HG03025 (cell line): ENCODE results near the gene COMP.

Experiments used
- ATAC-seq: cut with Tn5 transposase; IDR thresholded peaks from one replicate; pipeline ENCODE4 v1.9.1; 2021; ENCODE audit warnings: mild to moderate bottlenecking, moderate library complexity; ENCODE audit not compliant: unreplicated experiment, low FRiP score

Gene COMP

GRCh38 chr19:18771328-18772242, 19.5 kb downstream of the COMP start:
- no peak for ATAC-seq

DNA sequence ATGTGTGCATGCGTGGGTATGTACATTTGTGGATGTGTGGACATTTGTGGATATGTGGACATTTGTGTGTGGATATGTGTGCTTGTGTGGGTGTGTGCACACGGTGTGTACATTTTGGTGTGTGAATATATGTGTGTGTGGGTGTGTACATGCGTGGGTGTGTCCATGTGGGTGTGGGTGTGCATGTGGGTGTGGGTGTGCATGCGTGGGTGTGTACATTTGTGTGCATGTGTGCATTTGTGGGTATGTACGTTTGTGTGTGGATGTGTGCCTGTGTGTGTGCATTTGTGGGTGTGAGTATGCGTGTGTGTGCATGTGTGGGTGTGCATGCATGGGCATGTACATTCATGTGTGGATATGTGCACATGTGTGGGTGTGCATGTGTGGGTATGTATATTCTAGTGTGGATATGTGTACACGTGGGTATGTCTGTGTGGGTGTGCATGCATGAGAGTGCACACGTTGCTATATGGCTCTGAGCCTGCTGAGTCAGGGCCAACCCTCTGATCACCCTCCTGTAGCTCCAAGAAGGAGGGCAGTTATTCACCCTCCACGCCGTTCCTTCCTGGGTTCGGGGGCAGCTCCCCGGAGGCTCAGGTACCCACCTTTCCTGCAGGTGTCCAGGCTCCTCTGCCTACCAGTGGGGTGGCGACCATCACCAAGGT, 20.3 kb downstream of the COMP start:
- no peak for ATAC-seq

DNA sequence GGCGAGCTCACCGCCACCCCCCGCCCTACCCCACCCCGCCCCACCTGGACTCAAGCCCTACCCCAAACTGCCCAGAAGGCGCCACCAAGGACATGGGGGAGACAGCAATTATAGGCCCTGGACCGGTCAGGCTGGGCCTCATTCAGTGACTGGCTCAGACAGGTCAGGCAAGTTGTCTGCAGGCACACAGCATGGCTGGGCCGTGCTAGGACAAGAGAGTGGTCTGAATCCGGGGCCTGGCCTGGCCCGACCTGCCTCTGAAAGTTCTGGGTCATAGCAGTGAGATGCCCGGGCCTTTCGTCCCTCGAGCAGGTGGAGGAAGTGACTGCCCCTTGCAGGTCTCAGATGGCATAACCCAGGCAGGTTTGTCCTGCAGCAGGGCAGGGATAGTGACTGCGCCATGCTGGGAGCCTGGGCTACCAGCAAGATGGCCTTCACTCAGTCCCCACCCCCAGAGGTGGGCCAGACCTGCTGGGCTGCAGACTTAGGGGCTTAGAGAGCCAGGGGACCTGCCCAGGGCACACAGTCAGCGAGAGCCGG, 21.0 kb downstream of the COMP start:
- ATAC-seq = no peak

- no peak for ATAC-seq
These were observed 21.9 kb downstream of the COMP start for GRCh38 chr19:18768997-18769891.

DNA sequence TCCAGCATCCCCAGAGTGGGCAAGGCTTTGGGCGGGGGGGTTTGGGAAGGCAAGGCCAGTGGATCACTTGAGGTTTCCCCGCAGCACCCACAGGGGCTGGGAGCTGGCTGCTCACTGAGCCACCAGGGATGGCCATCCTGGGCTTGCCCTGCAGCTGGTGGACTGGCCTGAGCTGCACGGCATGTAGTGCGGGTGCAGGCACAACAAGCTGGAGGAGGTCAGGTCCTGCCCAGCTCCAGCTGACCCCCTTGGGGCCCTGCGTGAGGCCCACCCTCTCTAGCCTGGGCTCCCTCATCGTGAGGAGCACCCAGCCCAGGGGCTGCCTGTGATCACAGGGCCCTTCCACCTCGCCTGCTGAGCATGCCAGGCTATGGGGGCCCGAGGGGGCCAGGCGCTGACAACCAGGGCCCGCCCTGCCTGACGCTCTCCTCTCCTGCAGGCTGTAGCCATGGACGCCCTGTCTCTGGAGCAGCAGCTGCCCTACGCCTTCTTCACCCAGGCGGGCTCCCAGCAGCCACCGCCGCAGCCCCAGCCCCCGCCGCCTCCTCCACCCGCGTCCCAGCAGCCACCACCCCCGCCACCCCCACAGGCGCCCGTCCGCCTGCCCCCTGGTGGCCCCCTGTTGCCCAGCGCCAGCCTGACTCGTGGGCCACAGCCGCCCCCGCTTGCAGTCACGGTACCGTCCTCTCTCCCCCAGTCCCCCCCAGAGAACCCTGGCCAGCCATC, 22.9 kb downstream of the COMP start:
- ATAC-seq = no peak

GRCh38 chr19:18765224-18765623, 25.9 kb downstream of the COMP start:
- ATAC-seq = no peak

- ATAC-seq = no peak
These were observed 26.5 kb downstream of the COMP start for GRCh38 chr19:18764591-18765051.

DNA sequence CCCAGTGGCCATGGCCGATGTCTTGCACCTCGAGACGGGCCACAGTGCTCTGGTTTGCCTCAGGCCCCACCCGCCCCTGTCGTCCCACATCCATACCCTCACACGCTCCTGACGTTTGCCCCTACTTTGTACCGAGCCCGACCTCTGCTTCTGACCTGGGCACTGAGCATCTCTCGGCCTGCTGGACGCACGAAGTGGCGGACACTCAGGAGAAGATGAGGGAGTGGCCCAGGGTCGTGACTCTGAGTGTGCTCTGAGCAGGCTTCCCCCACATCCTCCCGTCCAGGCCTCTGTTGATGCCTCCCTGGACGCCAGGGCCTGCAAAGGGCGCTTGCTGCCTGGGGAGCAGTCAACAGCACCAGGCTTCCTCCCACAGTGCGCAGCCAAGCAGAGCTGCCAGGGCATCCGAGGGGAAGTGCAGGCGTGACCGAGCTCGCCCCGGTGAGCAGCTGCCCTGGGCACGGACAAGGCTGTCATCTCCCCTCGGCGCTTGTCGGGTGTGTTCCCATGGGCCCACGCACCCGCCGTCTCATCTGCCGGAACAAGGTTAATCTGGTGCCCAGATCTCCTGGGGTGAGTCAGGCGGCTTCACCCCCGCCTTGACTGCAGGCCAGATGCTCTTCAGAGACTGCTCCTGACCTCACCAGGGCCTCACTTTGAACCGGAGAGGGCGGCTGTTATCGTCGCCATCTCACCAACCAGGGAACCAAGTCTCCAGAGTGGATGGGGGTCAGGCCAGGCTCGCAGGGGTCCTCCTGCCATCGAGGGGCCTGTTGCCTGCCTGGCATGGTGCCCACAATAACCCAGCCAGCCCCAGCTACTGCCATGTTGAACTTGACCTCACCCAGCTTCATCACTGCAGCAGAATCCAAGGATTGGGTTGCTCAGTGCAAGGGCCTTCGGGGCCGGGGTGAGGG, 27.2 kb downstream of the COMP start:
- no peak for ATAC-seq

DNA sequence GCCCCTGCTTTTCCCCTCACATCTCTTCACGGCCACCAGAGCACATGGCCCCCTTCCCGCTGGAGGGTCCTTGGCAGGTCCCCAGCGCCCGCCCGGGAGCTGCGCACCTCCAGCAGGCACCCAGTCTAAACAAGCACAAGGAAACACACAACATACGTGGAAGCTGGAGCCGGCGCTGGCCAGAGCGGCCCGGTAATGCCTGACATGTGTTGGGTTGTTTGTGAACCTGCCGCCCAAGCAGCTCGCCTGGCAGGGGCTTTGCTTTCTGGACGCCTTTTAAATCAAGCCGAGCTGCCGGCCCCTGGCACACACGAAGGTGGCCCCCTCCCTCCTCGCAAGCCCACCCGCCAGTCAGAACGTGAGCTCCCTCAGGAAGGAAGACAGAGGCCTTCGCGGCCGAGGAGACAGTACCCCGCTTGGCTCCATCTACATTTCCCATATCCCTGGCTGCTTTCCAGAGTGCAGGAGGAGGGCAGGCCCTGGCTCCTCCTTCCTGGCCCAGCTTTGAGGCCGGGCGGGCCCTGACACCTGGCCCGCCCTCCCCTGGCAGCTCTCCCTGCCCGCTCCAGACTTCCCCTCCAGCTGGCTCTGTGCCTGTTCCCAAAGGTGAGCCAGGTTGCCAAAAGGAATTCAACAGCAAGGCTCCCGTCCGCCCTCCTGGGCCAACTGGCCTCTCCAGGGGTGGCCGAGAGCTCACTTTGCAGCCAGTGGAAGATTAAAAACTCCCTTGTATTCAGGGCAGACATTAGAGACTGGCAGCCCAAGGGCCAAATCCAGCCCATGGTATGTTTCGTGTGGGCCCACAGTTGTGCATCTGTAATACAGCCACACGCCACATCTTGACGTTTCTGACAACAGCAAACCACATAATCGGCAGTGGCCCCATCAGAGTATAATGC, 28.7 kb downstream of the COMP start:
- ATAC-seq = no peak

DNA sequence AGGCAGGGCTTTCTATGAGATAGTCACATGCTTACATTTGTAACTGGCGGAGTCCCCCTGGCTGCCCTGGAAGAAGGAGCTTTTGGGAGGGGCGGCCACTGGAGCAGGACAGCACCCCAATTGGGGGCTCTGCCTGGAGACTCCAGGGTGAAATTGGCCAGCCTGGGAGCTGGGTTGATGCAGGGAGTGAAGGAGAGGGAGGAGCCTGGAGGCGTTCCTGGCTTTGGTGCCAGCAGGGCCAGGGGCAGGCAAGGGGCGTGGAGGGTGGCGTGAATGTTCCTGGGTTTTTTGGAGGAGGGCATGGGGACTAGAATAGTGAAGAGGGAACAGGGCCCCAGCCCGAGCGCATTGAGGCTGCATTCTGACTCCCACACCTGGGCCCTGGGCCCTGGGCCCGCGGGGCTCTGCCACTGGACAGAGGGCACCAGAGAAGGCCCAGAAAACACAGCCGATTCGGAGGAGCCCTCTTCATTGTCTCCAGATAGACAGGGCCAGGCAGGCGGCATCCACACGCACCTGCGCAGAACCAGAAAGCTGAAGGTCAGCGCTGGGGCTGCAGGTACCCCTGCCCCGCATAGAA, 29.5 kb downstream of the COMP start:
- no peak for ATAC-seq

- ATAC-seq = no peak
These were observed 30.4 kb downstream of the COMP start for GRCh38 chr19:18760440-18761383.

- ATAC-seq = no peak
These were observed 31.1 kb downstream of the COMP start for GRCh38 chr19:18759995-18760426.

- no peak for ATAC-seq
These were observed 31.7 kb downstream of the COMP start for GRCh38 chr19:18759304-18759994.

DNA sequence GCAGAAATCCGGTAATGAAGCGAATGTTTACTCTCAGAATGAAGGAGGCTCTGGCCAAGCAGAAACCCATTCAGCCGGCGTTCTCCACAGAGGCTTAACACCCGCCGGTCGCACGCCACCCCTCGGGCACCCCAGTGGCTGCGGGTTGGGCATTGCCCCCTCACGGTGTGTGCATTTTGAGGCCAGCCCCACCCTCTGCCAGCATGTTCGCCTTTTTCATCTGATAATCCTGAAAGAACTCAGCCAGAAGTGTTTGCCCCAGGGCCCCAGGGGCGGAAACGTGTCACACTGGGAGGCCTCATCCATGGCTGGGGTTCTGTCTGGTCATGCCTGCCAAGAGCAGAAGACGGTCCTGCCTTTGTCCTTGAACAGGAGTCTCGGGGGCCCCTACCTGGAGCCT, 34.2 kb downstream of the COMP start:
- no peak for ATAC-seq

GRCh38 chr19:18754501-18754900, 36.6 kb downstream of the COMP start:
- ATAC-seq = no peak

DNA sequence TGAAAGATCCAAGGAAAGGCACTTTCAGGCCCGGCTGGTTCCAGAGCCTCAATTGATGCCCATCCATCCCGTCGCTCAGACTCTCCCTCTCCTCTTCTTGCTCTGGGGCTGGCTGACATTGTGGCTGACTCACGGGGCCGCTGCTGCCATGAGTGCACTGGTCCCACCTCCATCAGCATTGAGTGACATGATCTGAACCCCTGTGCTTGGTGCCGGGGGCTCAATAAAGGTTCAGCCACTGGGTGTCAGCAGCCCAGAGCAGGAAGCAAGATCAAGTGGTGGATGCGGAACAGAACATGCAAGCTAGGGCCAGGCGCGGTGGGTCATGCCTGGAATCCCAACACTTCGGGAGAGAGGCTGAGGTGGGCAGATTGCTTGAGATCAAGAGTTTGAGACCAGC, 39.5 kb downstream of the COMP start:
- no peak for ATAC-seq
